Measurements from ENCODE around the gene CT47C1. TPM values are rescaled to one million over a fixed set of nuclear protein-coding genes. Genes with fewer than 3 reads are reported as not detected.
A peak's percentile ranks its signal among the peaks of the same experiment; 100 is the strongest.

CT47C1 gene
- total RNA-seq, 1 donor: not detected

- no peak for DNase-seq (ENCODE audit: low read depth)
- no peak for TF ChIP-seq CTCF (IDR thresholded peaks at IDR 0.05; ENCODE audit: insufficient read depth, low read depth, low read length)
- H3K4me3 ChIP-seq (ENCODE audit: low read depth, low read length): no peak overlapping the region
Observed at GRCh38 chrX:119040432-119040831, 32.4 kb upstream of the CT47C1 start.

GRCh38 chrX:119041175-119041574 lies 31.6 kb upstream of the CT47C1 start:
- peak; percentile 84 for DNase-seq (ENCODE audit: low read depth)
- TF ChIP-seq CTCF (IDR thresholded peaks at IDR 0.05; ENCODE audit: insufficient read depth, low read depth, low read length): no peak
- H3K4me3 ChIP-seq (ENCODE audit: low read depth, low read length): no peak overlapping the region

- H3K4me3 ChIP-seq (ENCODE audit: low read depth, low read length): no peak overlapping the region
- no peak for DNase-seq (ENCODE audit: low read depth)
- TF ChIP-seq CTCF (IDR thresholded peaks at IDR 0.05; ENCODE audit: insufficient read depth, low read depth, low read length): no peak
Observed at GRCh38 chrX:119042040-119042439, 30.8 kb upstream of the CT47C1 start.

GRCh38 chrX:119042996-119043395 lies 29.8 kb upstream of the CT47C1 start:
- no peak for DNase-seq (ENCODE audit: low read depth)
- no peak for TF ChIP-seq CTCF (IDR thresholded peaks at IDR 0.05; ENCODE audit: insufficient read depth, low read depth, low read length)
- H3K4me3 ChIP-seq (ENCODE audit: low read depth, low read length): no peak overlapping the region

- H3K4me3 ChIP-seq (ENCODE audit: low read depth, low read length): no peak overlapping the region
- no peak for DNase-seq (ENCODE audit: low read depth)
- TF ChIP-seq CTCF (IDR thresholded peaks at IDR 0.05; ENCODE audit: insufficient read depth, low read depth, low read length): no peak
Observed at GRCh38 chrX:119045884-119046283, 26.9 kb upstream of the CT47C1 start.

- DNase-seq (ENCODE audit: low read depth): no peak
- TF ChIP-seq CTCF (IDR thresholded peaks at IDR 0.05; ENCODE audit: insufficient read depth, low read depth, low read length): no peak
- no peak overlapping the region for H3K4me3 ChIP-seq (ENCODE audit: low read depth, low read length)
Observed at GRCh38 chrX:119055687-119056086, 17.1 kb upstream of the CT47C1 start.

- no peak for DNase-seq (ENCODE audit: low read depth)
- no peak for TF ChIP-seq CTCF (IDR thresholded peaks at IDR 0.05; ENCODE audit: insufficient read depth, low read depth, low read length)
- H3K4me3 ChIP-seq (ENCODE audit: low read depth, low read length): no peak overlapping the region
Observed at GRCh38 chrX:119062750-119063374, 9.9 kb upstream of the CT47C1 start.

Data from fibroblast of villous mesenchyme (primary cell).